ENCODE data around the gene IPO5.

GRCh38 chr13:97961340-97961739 lies 7.9 kb downstream of the IPO5 start:
- TF ChIP-seq CTCF (conservative IDR thresholded peaks at IDR 0.05; ENCODE audit: low read length) (no peak), EZH2phosphoT487 (IDR thresholded peaks at IDR 0.05; ENCODE audit: borderline replicate concordance, low read depth, low read length) (no peak)
